Endothelial cell of umbilical vein (primary cell): Measurements from ENCODE around the gene MAN2A1. TPM values are rescaled to one million over a fixed set of nuclear protein-coding genes. Genes with fewer than 3 reads are reported as not detected.

ENCODE experiments used
- BruUV-seq: library from RNA; stranded (reverse); fragments of 400-500 nt; replicated peaks from 2 replicates; lab custom pipeline; 2021; lab: Mats Ljungman, UMichigan
- CTCF ChIA-PET: fragments of 300-600, 350-600 bp; sonication (Branson Sonifier 250); formaldehyde crosslinking; loops from one replicate; lab custom pipeline; 2021; ENCODE audit warnings: antibody characterized with exemption, inconsistent platforms; lab: Charles Lee
- POLR2A ChIA-PET: fragments of 300-600, 350-600 bp; sonication (Branson Sonifier 250); formaldehyde crosslinking; loops from one replicate; lab custom pipeline; 2021; ENCODE audit warnings: antibody characterized with exemption, inconsistent platforms; lab: Charles Lee
- DNase-seq: peaks from one replicate; pipeline ENCODE4 v3.0.0-alpha.2; 2011; ENCODE audit warnings: low read depth, low spot score
- FAIRE-seq: peaks from 2 replicates; lab custom pipeline; 2011; peaks lifted over from hg19 to GRCh38; lab: Jason Lieb, UNC
- H2AFZ ChIP-seq: 2 replicates; pipeline ENCODE4 v1.6.0; 2012; ENCODE audit warnings: low read depth, low read length, control low read depth, inconsistent platforms
- H3K27ac ChIP-seq: 2 replicates; pipeline ENCODE4 v1.5.1; 2011; ENCODE audit warnings: low read depth, mild to moderate bottlenecking, control low read depth, low read length, moderate library complexity; ENCODE audit not compliant: insufficient read depth
- H3K27me3 ChIP-seq, 2 experiments: 2 replicates each; pipeline versions ENCODE4 v1.6.0 to v1.6.1; 2011; ENCODE audit warnings: low read length in 2 of 2, mixed read lengths in 1 of 2; ENCODE audit not compliant: control insufficient read depth in 2 of 2, insufficient read depth in 2 of 2
- H3K36me3 ChIP-seq, 2 experiments: 2 replicates in 1 of 2; 3 replicates in 1 of 2; pipeline ENCODE4 v1.5.1; 2011; ENCODE audit warnings: low read length in 2 of 2, mild to moderate bottlenecking in 1 of 2, moderate library complexity in 1 of 2; ENCODE audit not compliant: control insufficient read depth in 2 of 2, insufficient read depth in 2 of 2; ENCODE audit errors: extremely low read depth in 1 of 2
- H3K4me1 ChIP-seq: 3 replicates; pipeline ENCODE4 v1.5.1; 2011; ENCODE audit warnings: mild to moderate bottlenecking, low read length; ENCODE audit not compliant: control insufficient read depth, insufficient read depth; ENCODE audit errors: extremely low read depth
- H3K4me2 ChIP-seq: 2 replicates; pipeline ENCODE4 v1.6.1; 2011; ENCODE audit warnings: low read length, control low read depth, mixed read lengths; ENCODE audit not compliant: insufficient read depth
- H3K4me3 ChIP-seq, 3 experiments: fragments of 200-600 bp in 1 of 3; sonication (generic), shearing (Covaris generic) in 1 of 3; replicated peaks in 1 of 3; 2 replicates each; pipeline ENCODE4 v1.5.1; 2011 to 2016; ENCODE audit warnings: control low read depth in 3 of 3, low read length in 3 of 3, mild to moderate bottlenecking in 2 of 3, inconsistent platforms in 1 of 3, low read depth in 1 of 3, moderate library complexity in 1 of 3; ENCODE audit not compliant: insufficient read depth in 1 of 3
- H3K79me2 ChIP-seq: 2 replicates; pipeline ENCODE4 v1.6.0; 2012; ENCODE audit warnings: low read length, inconsistent platforms; ENCODE audit not compliant: control insufficient read depth, insufficient read depth
- H3K9ac ChIP-seq: replicated peaks from 2 replicates; pipeline ENCODE3; 2011; ENCODE audit warnings: low read length, control low read depth; ENCODE audit not compliant: insufficient read depth; ENCODE audit errors: extremely low read depth
- H3K9me1 ChIP-seq: replicated peaks from 3 replicates; pipeline ENCODE4 v1.6.0; 2011; ENCODE audit warnings: mild to moderate bottlenecking, low read length; ENCODE audit not compliant: control insufficient read depth, insufficient read depth; ENCODE audit errors: extremely low read depth
- H3K9me3 ChIP-seq: replicated peaks from 2 replicates; pipeline ENCODE4 v1.5.1; 2012; ENCODE audit warnings: low read length, inconsistent platforms; ENCODE audit not compliant: control insufficient read depth, insufficient read depth
- H4K20me1 ChIP-seq: replicated peaks from 2 replicates; pipeline ENCODE3; 2011; ENCODE audit warnings: mild to moderate bottlenecking, low read length; ENCODE audit not compliant: control insufficient read depth, insufficient read depth; ENCODE audit errors: extremely low read depth
- CTCF ChIP-seq, 2 donors: IDR thresholded peaks; 1 replicate in 1 of 2; 2 replicates in 1 of 2; pipeline ENCODE4 v1.5.1; 2011; ENCODE audit warnings: low read length in 2 of 2, mild to moderate bottlenecking in 2 of 2, moderate library complexity in 2 of 2, control low read depth in 1 of 2, inconsistent platforms in 1 of 2, low read depth in 1 of 2; ENCODE audit not compliant: insufficient read depth in 1 of 2; ENCODE audit errors: extremely low read depth in 1 of 2
- EZH2 ChIP-seq: IDR thresholded peaks from 2 replicates; pipeline ENCODE4 v1.6.1; 2012; ENCODE audit warnings: borderline replicate concordance, low read depth, mild to moderate bottlenecking, moderate library complexity, low read length, inconsistent platforms; ENCODE audit not compliant: severe bottlenecking
- FOS ChIP-seq: IDR thresholded peaks from 2 replicates; pipeline ENCODE4 v1.6.1; 2011; ENCODE audit warnings: mild to moderate bottlenecking, low read length, moderate library complexity, borderline replicate concordance; ENCODE audit not compliant: insufficient read depth
- GATA2 ChIP-seq: IDR thresholded peaks from 2 replicates; pipeline ENCODE4 v1.7.0; 2011; ENCODE audit warnings: low read depth, mild to moderate bottlenecking, moderate library complexity, mixed read lengths, low read length; ENCODE audit not compliant: insufficient read length, insufficient read depth
- JUN ChIP-seq: IDR thresholded peaks from 2 replicates; pipeline ENCODE4 v1.6.1; 2011; ENCODE audit warnings: borderline replicate concordance, low read depth; ENCODE audit not compliant: insufficient read length, insufficient read depth
- MAX ChIP-seq: IDR thresholded peaks from 2 replicates; pipeline ENCODE4 v1.6.1; 2011; ENCODE audit not compliant: insufficient read depth, insufficient read length
- MYC ChIP-seq: IDR thresholded peaks from one replicate; pipeline ENCODE4 v1.6.1; 2011; ENCODE audit warnings: mild to moderate bottlenecking, low read depth, low read length
- POLR2A ChIP-seq: IDR thresholded peaks from 2 replicates; pipeline ENCODE4 v1.6.1; 2012; ENCODE audit warnings: low read depth, mild to moderate bottlenecking, control low read depth, low read length
- POLR2AphosphoS5 ChIP-seq: IDR thresholded peaks from 2 replicates; pipeline ENCODE4 v1.6.1; 2012; ENCODE audit warnings: low read depth, mild to moderate bottlenecking, control low read depth, low read length, moderate library complexity; ENCODE audit not compliant: insufficient read depth
- dilution Hi-C: fragments of 300-500 bp; cut with MboI; formaldehyde crosslinking; loops from one replicate; pipeline ENCODE4 v1.15.0; 2019; ENCODE audit warnings: low sequenced_read_pairs; ENCODE audit not compliant: extremely low pct_ligation_motif_present
- intact Hi-C: fragments of 100-400 bp; cut with micrococcal nuclease; formaldehyde crosslinking; loops from one replicate; pipeline ENCODE4 v1.10.0; 2022
- polyA plus RNA-seq, 4 experiments: library from polyadenylated mRNA; depleted of rRNA in 3 of 4; stranded (reverse) in 3 of 4; unstranded in 1 of 4; fragments of >200 nt; gene quantifications; 2 replicates each; pipeline versions ENCODE4 v1.2.1 to v1.2.3, GENCODE V29; 2011 to 2012; ENCODE audit warnings: missing spikeins in 1 of 4
- total RNA-seq: library from RNA; stranded (reverse); gene quantifications from 2 replicates; pipeline ENCODE4 v1.2.3, GENCODE V29; 2021

Gene MAN2A1
- total and polyA plus RNA-seq, 2 donors (not counting 3 experiments of a cell fraction or from before 2014, with no cell fraction given): 20.8 to 54.8 TPM

DNA sequence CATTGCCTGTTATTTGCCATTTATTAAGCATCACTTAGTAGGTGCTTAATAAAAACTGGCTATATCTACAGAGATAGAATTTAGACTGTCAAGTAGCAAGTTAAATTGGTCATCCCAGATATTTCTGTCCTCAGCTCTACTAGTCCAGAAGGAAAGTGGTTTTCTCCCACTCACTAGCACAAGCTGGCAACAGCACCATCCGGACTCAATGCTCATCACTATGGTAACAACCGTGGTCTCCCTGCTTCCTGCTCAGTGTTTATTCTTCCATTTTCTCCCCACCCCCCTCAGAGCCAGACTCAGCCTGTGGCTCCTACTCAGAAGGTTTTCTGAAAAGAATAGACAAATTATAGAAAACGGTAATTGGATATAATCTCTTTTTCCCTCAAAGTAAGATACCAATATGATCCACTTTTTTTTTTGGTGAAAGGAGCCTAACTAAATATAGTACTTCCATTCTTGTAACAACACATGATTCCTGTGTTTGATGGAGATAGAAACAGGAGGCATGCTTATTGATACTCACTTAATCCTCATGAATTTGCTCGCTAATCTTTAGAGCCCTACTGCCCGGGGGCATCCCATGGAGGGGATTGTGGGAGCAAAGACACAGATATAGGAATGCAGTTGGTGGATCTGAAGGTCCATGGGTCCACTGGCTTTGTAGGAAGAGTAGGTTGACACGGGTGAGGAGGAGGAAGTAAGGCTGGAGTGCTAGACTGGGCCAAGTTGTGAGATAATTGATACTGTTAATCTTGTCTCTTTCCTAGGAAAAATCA is 191.4 kb downstream of the MAN2A1 start:
- H4K20me1 ChIP-seq: no peaks in the 10 kb centered on the region
- no peak overlapping the region for H3K27ac ChIP-seq
- no peak overlapping the region for H3K4me3 ChIP-seq
- no peaks in the 10 kb centered on the region for H3K27me3 ChIP-seq
- no peaks in the 10 kb centered on the region for H3K79me2 ChIP-seq
- no TSS peak for BruUV-seq
- no peak overlapping the region for H3K4me2 ChIP-seq
- H2AFZ ChIP-seq: no peak overlapping the region
- no peak overlapping the region for H3K9ac ChIP-seq
- intact Hi-C loops: no loop called here
- no peaks in the 10 kb centered on the region for H3K9me3 ChIP-seq
- FAIRE-seq: no peak
- peak; percentile 39 for DNase-seq
- CTCF ChIA-PET: no interaction called here
- H3K4me1 ChIP-seq: no peaks in the 10 kb centered on the region
- no peaks in the 10 kb centered on the region for H3K36me3 ChIP-seq
- H3K9me1 ChIP-seq: no peaks in the 10 kb centered on the region
- POLR2A ChIA-PET: no interaction called here
- dilution Hi-C loops: no loop called here
- TF ChIP-seq MYC (no peak), POLR2AphosphoS5 (no peak), EZH2 (no peak), POLR2A (no peak), MAX (no peak), JUN (no peak)

- H3K36me3 ChIP-seq: no peaks in the 10 kb centered on the region
- H3K27me3 ChIP-seq: no peaks in the 10 kb centered on the region
- POLR2A ChIA-PET: no interaction called here
- intact Hi-C loops (no loop called here), dilution Hi-C loops (no loop called here)
- BruUV-seq: no TSS peak
- CTCF ChIA-PET: no interaction called here
- no peaks in the 10 kb centered on the region for H3K4me1 ChIP-seq
- H2AFZ ChIP-seq: no peak overlapping the region
- no peak overlapping the region for H3K9ac ChIP-seq
- no peaks in the 10 kb centered on the region for H3K79me2 ChIP-seq
- no peaks in the 10 kb centered on the region for H4K20me1 ChIP-seq
- TF ChIP-seq MYC (no peak), MAX (no peak), POLR2A (no peak), FOS (no peak), POLR2AphosphoS5 (no peak), JUN (no peak), CTCF (IDR thresholded peaks at IDR 0.05; ENCODE audit: extremely low read depth in 1 of 2, insufficient read depth in 1 of 2, low read depth in 1 of 2, low read length in 2 of 2) (no peak), GATA2 (no peak), EZH2 (no peak)
- no peaks in the 10 kb centered on the region for H3K9me1 ChIP-seq
- FAIRE-seq (no peak), DNase-seq (no peak)
- no peak overlapping the region for H3K4me2 ChIP-seq
- no peak overlapping the region for H3K27ac ChIP-seq
- no peaks in the 10 kb centered on the region for H3K9me3 ChIP-seq
- H3K4me3 ChIP-seq: no peak overlapping the region
These were observed 192.8 kb downstream of the MAN2A1 start for GRCh38 chr5:109882546-109882945.
